PC-9 (cell line): Measurements from ENCODE around the gene SH3RF1.

Experiments
- CTCF ChIP-seq: fragments of 200-600 bp; sonication (generic); conservative IDR thresholded peaks from 2 replicates; pipeline ENCODE4 v1.6.1; 2017; ENCODE audit warnings: mixed run types, antibody characterized with exemption, mild to moderate bottlenecking, moderate library complexity
- EZH2 ChIP-seq: fragments of 200-600 bp; sonication (generic); IDR thresholded peaks from 2 replicates; pipeline ENCODE4 v1.8.0; 2017; ENCODE audit warnings: antibody characterized with exemption, low read depth

DNA sequence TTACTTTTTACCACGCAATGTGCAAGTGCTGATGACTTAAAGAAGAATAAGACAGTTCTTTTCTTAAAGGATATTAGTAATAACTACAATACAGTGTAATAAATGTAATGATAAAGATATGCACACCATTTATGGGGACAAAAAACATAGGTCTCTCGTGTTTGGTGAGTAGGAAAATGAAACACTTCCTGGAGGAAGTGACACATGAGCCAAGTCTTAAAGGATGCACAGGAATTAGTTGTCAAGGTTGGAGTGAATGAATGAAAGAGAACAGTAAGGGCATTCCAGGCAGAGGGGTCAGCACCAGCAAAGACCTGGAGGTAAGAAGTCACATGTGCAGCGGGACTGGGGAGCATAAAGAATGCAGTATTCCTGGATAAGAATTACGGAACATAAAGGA lies 112.7 kb downstream of the SH3RF1 start:
- TF ChIP-seq CTCF (no peak), EZH2 (no peak)
